WTC11 (cell line): ENCODE results near the gene C1QTNF4. TPM values are rescaled to one million over a fixed set of nuclear protein-coding genes. Genes with fewer than 3 reads are reported as not detected.

Source experiments
- ATAC-seq: fragments of 200-7000 bp; cut with Tn5 transposase; 2 replicates; pipeline ENCODE4 v1.10.0; 2021; ENCODE audit warnings: mild to moderate bottlenecking, moderate library complexity
- CTCF ChIA-PET: fragments of 300-600 bp; sonication (Branson Sonifier 250); formaldehyde crosslinking; loops from one replicate; lab custom pipeline; 2021; ENCODE audit warnings: antibody characterized with exemption; lab: Charles Lee
- POLR2A ChIA-PET: fragments of 350-600 bp; sonication (Branson Sonifier 250); formaldehyde crosslinking; loops from one replicate; lab custom pipeline; 2021; ENCODE audit warnings: antibody characterized with exemption; lab: Charles Lee
- DNase-seq: peaks from one replicate; pipeline ENCODE4 v3.0.0; 2021; ENCODE audit warnings: low spot score
- H3K27ac Mint-ChIP-seq: 2 replicates; pipeline ENCODE4 v1.8.0; 2021; ENCODE audit warnings: mixed read lengths
- H3K27me3 Mint-ChIP-seq: 2 replicates; pipeline ENCODE4 v1.8.0; 2021; ENCODE audit warnings: low read depth, mild to moderate bottlenecking, moderate library complexity, mixed read lengths
- H3K36me3 Mint-ChIP-seq: 2 replicates; pipeline ENCODE4 v1.8.0; 2021; ENCODE audit warnings: mixed read lengths
- H3K4me1 Mint-ChIP-seq: 2 replicates; pipeline ENCODE4 v1.8.0; 2022; ENCODE audit warnings: mixed read lengths
- H3K4me3 Mint-ChIP-seq: 2 replicates; pipeline ENCODE4 v1.8.0; 2021; ENCODE audit warnings: mild to moderate bottlenecking, moderate library complexity, mixed read lengths
- H3K9me3 Mint-ChIP-seq: 2 replicates; pipeline ENCODE4 v1.8.0; 2021; ENCODE audit warnings: mixed read lengths
- AR ChIP-seq: fragments of 250-450 bp; sonication (Bioruptor Pico); IDR thresholded peaks from 2 replicates; pipeline ENCODE4 v1.9.0; 2021; ENCODE audit warnings: mild to moderate bottlenecking
- ATF3 ChIP-seq: sonication (generic); formaldehyde crosslinking; conservative IDR thresholded peaks from 2 replicates; pipeline ENCODE4 v1.8.1; 2022; ENCODE audit warnings: mild to moderate bottlenecking, missing genetic modification reagents
- EMX1 ChIP-seq: fragments of 250-450 bp; sonication (Bioruptor Pico); IDR thresholded peaks from 2 replicates; pipeline ENCODE4 v1.8.0; 2021; ENCODE audit warnings: mild to moderate bottlenecking
- FOXJ3 ChIP-seq: sonication (generic); formaldehyde crosslinking; IDR thresholded peaks from 2 replicates; pipeline ENCODE4 v1.9.0; 2021; ENCODE audit warnings: missing genetic modification reagents, mild to moderate bottlenecking, borderline replicate concordance
- GRHL2 ChIP-seq: fragments of 250-450 bp; sonication (Bioruptor Pico); IDR thresholded peaks from 2 replicates; pipeline ENCODE4 v1.8.0; 2022; ENCODE audit warnings: mild to moderate bottlenecking, moderate library complexity; ENCODE audit not compliant: insufficient replicate concordance, severe bottlenecking
- IRF2 ChIP-seq: sonication (generic); formaldehyde crosslinking; IDR thresholded peaks from 2 replicates; pipeline ENCODE4 v1.8.0; 2022; ENCODE audit warnings: low read depth, missing genetic modification reagents, borderline replicate concordance
- JUN ChIP-seq: sonication (generic); formaldehyde crosslinking; IDR thresholded peaks from 2 replicates; pipeline ENCODE4 v1.8.0; 2023; ENCODE audit warnings: mild to moderate bottlenecking, missing genetic modification reagents
- NFATC4 ChIP-seq: fragments of 250-450 bp; sonication (Bioruptor Pico); IDR thresholded peaks from 2 replicates; pipeline ENCODE4 v1.9.0; 2021; ENCODE audit warnings: mild to moderate bottlenecking
- NFYB ChIP-seq: sonication (generic); formaldehyde crosslinking; conservative IDR thresholded peaks from 2 replicates; pipeline ENCODE4 v1.8.0; 2022; ENCODE audit warnings: low read depth, missing genetic modification reagents
- PREB ChIP-seq: sonication (generic); formaldehyde crosslinking; IDR thresholded peaks from 2 replicates; pipeline ENCODE4 v1.8.1; 2022; ENCODE audit warnings: mild to moderate bottlenecking, missing genetic modification reagents, moderate library complexity, borderline replicate concordance
- SMAD4 ChIP-seq: sonication (generic); formaldehyde crosslinking; IDR thresholded peaks from 2 replicates; pipeline ENCODE4 v1.8.0; 2022; ENCODE audit warnings: mild to moderate bottlenecking, missing genetic modification reagents
- STAT6 ChIP-seq: sonication (generic); formaldehyde crosslinking; conservative IDR thresholded peaks from 2 replicates; pipeline ENCODE4 v1.8.1; 2023; ENCODE audit warnings: mild to moderate bottlenecking, low read depth, missing genetic modification reagents, moderate library complexity
- USF2 ChIP-seq: sonication (generic); formaldehyde crosslinking; IDR thresholded peaks from 2 replicates; pipeline ENCODE4 v1.8.1; 2023; ENCODE audit warnings: mild to moderate bottlenecking, missing genetic modification reagents, moderate library complexity
- ZBTB21 ChIP-seq: sonication (generic); formaldehyde crosslinking; IDR thresholded peaks from 2 replicates; pipeline ENCODE4 v1.8.1; 2023; ENCODE audit warnings: mild to moderate bottlenecking, missing genetic modification reagents, borderline replicate concordance
- ZMAT4 ChIP-seq: fragments of 250-450 bp; sonication (Bioruptor Pico); IDR thresholded peaks from 2 replicates; pipeline ENCODE4 v1.9.0; 2021; ENCODE audit warnings: mild to moderate bottlenecking
- ZNF121 ChIP-seq: sonication (generic); formaldehyde crosslinking; IDR thresholded peaks from 2 replicates; pipeline ENCODE4 v1.8.0; 2023; ENCODE audit warnings: missing genetic modification reagents
- ZNF416 ChIP-seq: fragments of 250-450 bp; sonication (Bioruptor Pico); IDR thresholded peaks from 2 replicates; pipeline ENCODE4 v1.9.0; 2021; ENCODE audit warnings: mild to moderate bottlenecking, inconsistent platforms
- ZNF425 ChIP-seq: fragments of 250-450 bp; sonication (Bioruptor Pico); conservative IDR thresholded peaks from 2 replicates; pipeline ENCODE4 v1.9.0; 2021; ENCODE audit warnings: mild to moderate bottlenecking
- ZNF671 ChIP-seq: fragments of 250-450 bp; sonication (Bioruptor Pico); IDR thresholded peaks from 2 replicates; pipeline ENCODE4 v1.8.0; 2021; ENCODE audit warnings: mild to moderate bottlenecking
- total RNA-seq: library from RNA; stranded (reverse); gene quantifications from 3 replicates; pipeline ENCODE4 v1.2.3, GENCODE V29; 2021

Gene C1QTNF4
- total RNA-seq, 1 experiment from 2014 or later: 9.5 TPM

GRCh38 chr11:47589118-47589517, 5.1 kb downstream of the C1QTNF4 start:
- no peak for TF ChIP-seq FOXJ3 (CRISPR knock-in tag)
- no peak for TF ChIP-seq PREB (CRISPR knock-in tag)
- TF ChIP-seq JUN (CRISPR knock-in tag): no peak
- no peak for TF ChIP-seq STAT6 (CRISPR knock-in tag)
- TF ChIP-seq ZNF121: no peak
- TF ChIP-seq ZNF425 (CRISPR knock-in tag): no peak
- no peak for TF ChIP-seq GRHL2
- TF ChIP-seq IRF2 (CRISPR knock-in tag): no peak
- TF ChIP-seq SMAD4 (CRISPR knock-in tag): no peak
- TF ChIP-seq ZBTB21 (CRISPR knock-in tag): no peak
- no peak for TF ChIP-seq USF2 (CRISPR knock-in tag)
- TF ChIP-seq NFATC4: no peak
- TF ChIP-seq ATF3: no peak
- TF ChIP-seq EMX1 (CRISPR knock-in tag): no peak
- no peak for TF ChIP-seq ZMAT4
- no peak for TF ChIP-seq AR (CRISPR knock-in tag)
- TF ChIP-seq NFYB (CRISPR knock-in tag): no peak
- TF ChIP-seq ZNF671 (CRISPR knock-in tag): no peak
- TF ChIP-seq ZNF416: no peak
- no peak overlapping the region for H3K27ac Mint-ChIP-seq
- CTCF ChIA-PET: no interaction called here

More at GRCh38 chr11:47589118-47589517, 5.1 kb downstream of the C1QTNF4 start:
- no peaks in the 10 kb centered on the region for H3K9me3 Mint-ChIP-seq
- peaks cover 11% of the 10 kb centered on the region for H3K36me3 Mint-ChIP-seq
- POLR2A ChIA-PET: no interaction called here
- H3K4me3 Mint-ChIP-seq: no peak overlapping the region
- no peak for ATAC-seq
- H3K4me1 Mint-ChIP-seq: peaks cover 20% of the 10 kb centered on the region
- peaks cover 47% of the 10 kb centered on the region for H3K27me3 Mint-ChIP-seq
- DNase-seq: no peak
